ENCODE measurements around the gene NYAP1.
"Not testable (repeated sequence)": the region's sequence is repeated elsewhere in the genome, so short reads cannot be mapped to it uniquely, and the experiment has no call there.

The NYAP1 gene

GRCh38 chr7:100481466-100481865, 2.3 kb upstream of the NYAP1 start:
- DNase-seq (ENCODE audit: low read depth in 3 of 3, low spot score in 1 of 3), result no peak

- no peak for DNase-seq (ENCODE audit: low read depth in 3 of 3, low spot score in 1 of 3)
Observed at GRCh38 chr7:100482728-100483089, 1.0 kb upstream of the NYAP1 start.

DNA sequence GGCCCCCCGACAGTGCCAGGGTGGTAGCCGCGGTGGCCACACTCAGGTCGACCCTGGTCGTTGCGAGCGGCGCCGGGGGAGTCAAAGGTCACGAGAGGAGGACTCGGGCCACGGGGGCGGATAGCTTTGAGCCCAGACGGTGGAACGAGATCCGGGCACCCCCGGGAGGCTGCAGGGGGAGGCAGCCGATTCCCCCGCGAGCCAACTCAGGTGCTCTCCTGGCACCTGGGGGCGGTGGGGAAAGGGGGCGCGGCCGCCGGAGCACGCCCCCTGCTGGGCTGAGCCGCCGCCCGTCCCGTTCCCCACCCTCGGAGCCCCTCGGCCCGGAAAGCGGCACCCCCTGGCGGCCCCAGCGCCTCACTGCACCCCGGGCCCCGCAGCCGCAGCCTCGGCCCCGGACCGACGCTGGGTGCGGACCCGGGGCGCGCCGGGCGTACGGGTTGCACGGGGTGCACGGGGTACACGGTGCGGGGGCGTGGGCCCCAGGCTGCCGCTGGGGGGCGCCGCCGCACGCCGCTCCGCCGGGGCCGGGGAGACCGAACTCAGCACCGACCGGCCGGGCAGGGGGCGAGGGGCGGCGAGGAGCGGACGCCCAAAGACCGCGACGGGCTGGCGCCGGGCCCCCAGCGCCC, 521 bp upstream of the NYAP1 start:
- peak; percentile 44 to 86 (median 75) for DNase-seq (ENCODE audit: low read depth in 3 of 3, low spot score in 1 of 3)

- no peak for DNase-seq (ENCODE audit: low read depth in 3 of 3, low spot score in 1 of 3)
Observed at GRCh38 chr7:100484673-100485045, 932 bp downstream of the NYAP1 start.

DNA sequence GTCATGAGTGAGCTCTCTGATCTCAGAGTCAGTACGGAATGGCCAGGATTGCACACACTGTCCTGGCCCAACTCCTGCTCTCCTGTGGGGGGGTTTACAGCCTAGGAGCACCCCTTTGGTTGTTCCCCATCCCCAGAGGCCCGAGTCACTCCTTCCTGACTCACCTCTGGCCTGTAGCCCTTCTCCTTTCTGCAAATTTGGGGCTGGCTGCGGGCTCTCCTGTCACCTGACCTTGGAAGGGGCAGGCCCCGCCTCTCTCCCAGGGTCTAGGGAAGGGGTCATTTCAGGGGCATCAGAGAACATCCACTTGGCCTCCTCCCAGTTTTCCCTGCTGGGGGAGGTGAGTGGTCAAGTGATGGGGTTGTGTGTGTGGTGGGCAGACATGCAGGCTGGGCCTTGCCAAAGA, 1.7 kb downstream of the NYAP1 start:
- no peak for DNase-seq (ENCODE audit: low read depth in 3 of 3, low spot score in 1 of 3)

GRCh38 chr7:100486111-100486636, 2.4 kb downstream of the NYAP1 start:
- DNase-seq (ENCODE audit: low read depth in 3 of 3, low spot score in 1 of 3), result no peak

- DNase-seq (ENCODE audit: low read depth in 3 of 3, low spot score in 1 of 3), result no peak
Observed at GRCh38 chr7:100486753-100487446, 3.2 kb downstream of the NYAP1 start.

GRCh38 chr7:100488333-100489095, 4.8 kb downstream of the NYAP1 start:
- DNase-seq (ENCODE audit: low read depth in 3 of 3, low spot score in 1 of 3), result no peak

DNA sequence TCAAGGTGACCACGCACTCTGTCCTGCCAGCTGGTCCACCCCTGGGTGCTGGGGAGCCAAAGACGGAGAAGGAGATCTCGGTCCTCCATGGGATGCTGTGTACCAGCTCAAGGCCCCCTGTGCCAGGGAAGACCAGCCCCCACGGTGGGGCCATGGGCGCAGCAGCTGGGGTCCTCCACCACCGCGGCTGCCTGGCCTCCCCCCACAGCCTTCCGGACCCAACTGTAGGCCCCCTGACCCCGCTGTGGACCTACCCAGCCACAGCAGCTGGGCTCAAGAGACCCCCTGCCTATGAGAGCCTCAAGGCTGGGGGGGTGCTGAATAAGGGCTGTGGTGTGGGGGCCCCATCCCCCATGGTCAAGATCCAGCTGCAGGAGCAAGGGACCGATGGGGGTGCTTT, 5.4 kb downstream of the NYAP1 start:
- DNase-seq (ENCODE audit: low read depth in 3 of 3, low spot score in 1 of 3), result no peak

- no peak for DNase-seq (ENCODE audit: low read depth in 3 of 3, low spot score in 1 of 3)
Observed at GRCh38 chr7:100489824-100490223, 6.1 kb downstream of the NYAP1 start.

DNA sequence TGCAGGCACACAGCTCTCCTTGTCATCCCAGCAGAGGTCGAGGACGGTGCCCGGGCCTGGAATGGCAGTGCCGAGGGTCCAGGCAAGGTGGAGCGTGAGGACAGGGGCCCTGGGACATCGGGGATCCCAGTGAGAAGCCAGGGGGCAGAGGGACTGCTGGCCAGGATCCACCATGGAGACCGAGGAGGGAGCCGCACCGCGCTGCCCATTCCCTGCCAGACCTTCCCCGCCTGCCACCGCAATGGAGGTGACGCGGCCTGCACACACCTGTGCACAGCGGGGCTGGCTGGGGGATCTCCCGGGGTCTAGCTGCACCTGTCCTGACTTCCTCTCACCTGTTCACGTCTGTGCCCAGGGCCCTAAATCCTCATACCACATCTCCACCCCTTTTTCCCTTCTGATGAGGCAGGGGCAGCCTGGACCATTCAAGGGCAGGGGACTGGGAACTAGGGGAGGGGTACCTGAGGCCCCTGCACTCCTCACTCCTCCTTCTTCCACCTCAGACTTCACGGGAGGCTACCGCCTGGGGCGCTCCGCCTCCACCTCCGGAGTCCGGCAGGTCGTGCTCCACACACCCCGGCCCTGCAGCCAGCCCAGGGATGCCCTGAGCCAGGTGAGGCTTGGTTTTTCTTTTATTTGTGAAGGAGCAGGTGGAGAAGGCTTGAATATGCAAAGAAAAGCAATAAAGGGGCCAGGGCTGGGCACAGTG, 6.9 kb downstream of the NYAP1 start:
- DNase-seq (ENCODE audit: low read depth in 3 of 3, low spot score in 1 of 3), result no peak

DNA sequence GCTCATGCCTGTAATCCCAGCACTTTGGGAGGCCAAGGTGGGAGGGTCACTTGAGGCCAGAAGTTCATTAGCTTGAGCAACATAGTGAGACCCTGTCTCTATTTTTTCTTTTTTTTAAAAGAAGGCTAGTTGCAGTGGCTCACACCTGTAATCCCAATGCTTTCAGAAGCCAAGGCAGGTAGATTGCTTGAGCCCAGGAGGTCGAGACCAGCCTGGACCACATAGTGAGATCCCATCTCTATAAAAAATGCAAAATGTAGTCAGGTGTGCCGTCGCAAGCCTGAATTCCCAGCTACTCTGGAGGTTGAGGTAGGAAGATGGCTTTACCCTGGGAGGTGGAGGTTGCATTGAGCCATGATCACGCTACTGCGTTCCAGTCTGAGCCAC, 7.5 kb downstream of the NYAP1 start:
- DNase-seq (ENCODE audit: low read depth in 3 of 3, low spot score in 1 of 3), result no peak

- DNase-seq (ENCODE audit: low read depth in 3 of 3, low spot score in 1 of 3), result no peak
Observed at GRCh38 chr7:100492738-100493475, 9.2 kb downstream of the NYAP1 start.

DNA sequence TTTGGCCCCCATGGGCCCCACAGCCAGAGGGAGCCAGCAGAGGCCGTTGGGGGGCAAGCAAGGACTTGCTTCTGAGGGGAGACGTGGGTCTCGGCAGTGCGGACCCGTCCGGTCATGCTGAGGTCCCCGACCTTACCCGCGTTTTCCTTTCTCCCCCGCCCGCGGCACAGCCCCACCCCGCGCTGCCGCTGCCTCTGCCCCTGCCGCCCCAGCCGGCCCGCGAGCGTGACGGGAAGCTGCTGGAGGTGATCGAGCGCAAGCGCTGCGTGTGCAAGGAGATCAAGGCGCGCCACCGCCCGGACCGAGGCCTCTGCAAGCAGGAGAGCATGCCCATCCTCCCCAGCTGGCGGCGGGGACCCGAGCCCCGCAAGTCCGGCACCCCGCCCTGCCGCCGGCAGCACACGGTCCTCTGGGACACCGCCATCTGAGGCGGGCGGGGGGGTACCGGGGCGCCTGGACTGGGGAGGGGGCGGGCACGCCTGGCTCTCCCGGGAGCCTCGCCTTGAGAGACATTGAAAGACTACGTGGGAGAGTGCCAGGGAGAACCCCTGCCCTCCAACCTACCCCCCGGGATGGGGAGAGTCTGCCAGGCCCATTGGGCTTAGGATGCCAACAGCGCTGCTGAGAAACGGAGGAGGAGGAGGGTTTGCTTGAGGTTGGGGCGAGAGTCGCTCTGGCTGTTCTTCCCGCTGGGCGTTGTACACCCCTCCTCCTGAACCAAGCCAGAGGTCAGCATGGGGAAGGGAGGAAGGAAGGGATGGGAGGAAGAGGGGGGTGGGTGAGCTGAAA, 9.9 kb downstream of the NYAP1 start:
- DNase-seq (ENCODE audit: low read depth in 3 of 3, low spot score in 1 of 3), result peak in 1 of 3 donors; percentile 43

- DNase-seq (ENCODE audit: low read depth in 3 of 3, low spot score in 1 of 3), result no peak
Observed at GRCh38 chr7:100496509-100496908, 12.8 kb downstream of the NYAP1 start.

- DNase-seq (ENCODE audit: low read depth in 3 of 3, low spot score in 1 of 3), result not testable (repeated sequence)
Observed at GRCh38 chr7:100500743-100501142, 17.0 kb downstream of the NYAP1 start.

DNA sequence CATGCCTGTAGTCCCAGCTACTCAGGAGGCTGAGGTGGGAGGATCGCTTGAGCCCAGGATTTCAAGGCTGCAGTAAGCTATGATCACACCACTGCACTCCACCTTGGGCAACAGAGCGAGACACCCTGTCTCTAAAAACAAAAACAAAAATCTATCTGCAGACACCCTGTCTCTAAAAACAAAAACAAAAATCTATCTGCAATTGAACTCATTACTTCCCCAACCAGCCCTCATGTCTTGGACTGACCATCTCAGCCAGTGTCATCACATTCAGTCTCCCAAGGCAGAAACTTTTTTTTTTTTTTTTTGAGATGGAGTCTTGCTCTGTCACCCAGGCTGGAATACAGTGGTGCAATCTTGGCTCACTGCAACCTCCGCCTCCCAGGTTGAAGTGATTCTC, 20.3 kb downstream of the NYAP1 start:
- DNase-seq (ENCODE audit: low read depth in 3 of 3, low spot score in 1 of 3), result not testable (repeated sequence)

- no peak for DNase-seq (ENCODE audit: low read depth in 3 of 3, low spot score in 1 of 3)
Observed at GRCh38 chr7:100504887-100505611, 21.3 kb downstream of the NYAP1 start.

DNA sequence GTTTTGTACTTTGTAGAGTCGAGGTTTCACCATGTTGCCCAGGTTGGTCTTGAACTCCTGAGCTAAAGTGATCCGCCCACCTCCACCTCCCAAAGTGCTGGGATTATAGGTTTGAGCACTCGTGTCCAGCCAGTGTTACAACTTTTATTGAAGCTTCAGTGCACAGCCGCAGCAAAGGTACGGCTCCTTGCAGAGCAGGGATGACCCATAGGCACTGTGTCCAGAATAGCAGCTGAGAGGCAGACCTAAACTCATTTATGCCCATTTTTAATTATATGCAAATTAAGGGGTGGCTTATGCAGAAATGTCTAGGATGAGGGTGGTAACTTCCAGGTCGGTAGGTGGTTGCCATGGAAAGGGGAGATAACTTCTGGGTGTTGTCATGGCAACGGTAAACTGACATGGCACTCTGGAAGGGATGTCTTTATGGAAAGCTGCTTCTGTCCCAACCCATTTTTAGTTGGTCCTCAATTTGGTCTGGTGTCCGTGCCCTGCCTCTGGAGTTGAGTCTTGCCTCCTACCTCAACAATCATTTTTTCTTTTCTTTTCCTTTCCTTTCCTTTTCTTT, 22.7 kb downstream of the NYAP1 start:
- no peak for DNase-seq (ENCODE audit: low read depth in 3 of 3, low spot score in 1 of 3)
